LNCaP clone FGC (cell line): ENCODE measurements around the gene TMCO4.

Experiments
- DNase-seq: peaks from one replicate; pipeline ENCODE4 v3.0.0-alpha.2; 2011; ENCODE audit warnings: low read depth
- H3K4me3 ChIP-seq: 2 replicates; pipeline ENCODE4 v1.5.1; 2011; ENCODE audit warnings: mild to moderate bottlenecking, low read depth, low read length, control low read depth
- CTCF ChIP-seq: IDR thresholded peaks from 2 replicates; pipeline ENCODE4 v1.5.1; 2012; ENCODE audit warnings: mild to moderate bottlenecking; ENCODE audit not compliant: control insufficient read depth, insufficient read depth; ENCODE audit errors: extremely low read depth

Gene TMCO4

GRCh38 chr1:19633106-19633505 is 166.6 kb downstream of the TMCO4 start:
- DNase-seq, result no peak
- no peak overlapping the region for H3K4me3 ChIP-seq
- TF ChIP-seq CTCF, result no peak
